PC-3 (cell line): ENCODE data around the gene ARHGEF5.

Source experiments
- EZH2 ChIP-seq: fragments of 300-600 bp; sonication (generic); IDR thresholded peaks from one replicate; pipeline ENCODE4 v1.6.1; 2017; ENCODE audit warnings: antibody characterized with exemption, mild to moderate bottlenecking, low read length; ENCODE audit not compliant: unreplicated experiment
- EZH2phosphoT487 ChIP-seq: fragments of 300-600 bp; sonication (generic); IDR thresholded peaks from 2 replicates; pipeline ENCODE4 v1.6.1; 2018; ENCODE audit warnings: mild to moderate bottlenecking, antibody characterized with exemption, low read length, borderline replicate concordance

DNA sequence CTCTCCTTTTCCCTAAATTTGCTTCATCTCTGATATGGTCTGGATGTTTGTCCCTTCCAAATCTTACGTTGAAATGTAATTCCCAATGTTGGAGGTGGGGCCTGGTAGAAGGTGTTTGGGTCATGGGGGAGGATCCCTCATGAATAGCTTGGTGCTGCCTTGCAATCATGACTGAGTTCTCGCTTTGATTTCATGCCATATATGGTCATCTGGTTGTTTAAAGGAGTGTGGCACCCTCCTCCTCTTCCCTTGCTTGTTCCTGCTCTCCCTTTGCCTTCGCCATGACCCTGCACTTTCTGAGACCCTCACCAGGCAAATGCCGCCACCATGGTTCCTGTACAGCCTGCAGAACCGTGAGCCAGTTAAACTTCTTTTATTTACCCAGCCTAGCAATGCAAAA lies 33.7 kb downstream of the ARHGEF5 start:
- no peak for TF ChIP-seq EZH2phosphoT487
- TF ChIP-seq EZH2, result no peak
